Measurements from ENCODE around the gene CLRN3. TPM values are rescaled to one million over a fixed set of nuclear protein-coding genes. Genes with fewer than 3 reads are reported as not detected.

The CLRN3 gene
- total and polyA plus RNA-seq, 4 donors = 0.10 to 0.12 TPM; not detected in 2

GRCh38 chr10:127851661-127852194 is 41.0 kb downstream of the CLRN3 start:
- WGBS, 2 donors = 90 to 94% methylated on average over 14 of the region's 14 CpGs
- Histone ChIP-seq H3K4me1 (ENCODE audit: control insufficient read depth in 5 of 5, insufficient read depth in 5 of 5, low read length in 5 of 5) (no peaks in the 10 kb centered on the region), H3K4me3 (no peak overlapping the region), H3K9me3 (ENCODE audit: control insufficient read depth in 4 of 4, insufficient read depth in 3 of 4, low read length in 3 of 4) (no peaks in the 10 kb centered on the region), H3K9ac (ENCODE audit: insufficient read depth in 1 of 2, low read length in 2 of 2) (no peak overlapping the region), H3K27ac (ENCODE audit: low read depth in 1 of 2, low read length in 1 of 2) (no peak overlapping the region), H3K36me3 (ENCODE audit: control insufficient read depth in 4 of 4, insufficient read depth in 4 of 4, low read length in 4 of 4) (no peaks in the 10 kb centered on the region), H3K27me3 (ENCODE audit: control insufficient read depth in 3 of 3, insufficient read depth in 3 of 3, low read length in 2 of 3) (peaks cover 0 to 3% (median 0%) of the 10 kb centered on the region in 3 donors)
- no peak for DNase-seq
- no peak for ATAC-seq (ENCODE audit: insufficient read depth, low FRiP score)
- no peak for TF ChIP-seq CTCF (IDR thresholded peaks at IDR 0.05; ENCODE audit: control extremely low read depth, extremely low read depth)

GRCh38 chr10:127850944-127851343 is 41.8 kb downstream of the CLRN3 start:
- DNase-seq = no peak
- H3K9ac ChIP-seq (ENCODE audit: insufficient read depth in 1 of 2, low read length in 2 of 2) = no peak overlapping the region
- no peak overlapping the region for H3K4me3 ChIP-seq
- no peaks in the 10 kb centered on the region for H3K36me3 ChIP-seq (ENCODE audit: control insufficient read depth in 4 of 4, insufficient read depth in 4 of 4, low read length in 4 of 4)
- H3K27me3 ChIP-seq (ENCODE audit: control insufficient read depth in 3 of 3, insufficient read depth in 3 of 3, low read length in 2 of 3) = peaks cover 0 to 4% (median 0%) of the 10 kb centered on the region in 3 donors
- no peak for TF ChIP-seq CTCF (IDR thresholded peaks at IDR 0.05; ENCODE audit: control extremely low read depth, extremely low read depth)
- no peak for ATAC-seq (ENCODE audit: insufficient read depth, low FRiP score)
- H3K9me3 ChIP-seq (ENCODE audit: control insufficient read depth in 4 of 4, insufficient read depth in 3 of 4, low read length in 3 of 4) = no peaks in the 10 kb centered on the region
- 79 to 88% methylated on average over 9 to 10 of the region's 10 CpGs for WGBS, 2 donors
- no peak overlapping the region for H3K27ac ChIP-seq (ENCODE audit: low read depth in 1 of 2, low read length in 1 of 2)
- H3K4me1 ChIP-seq (ENCODE audit: control insufficient read depth in 5 of 5, insufficient read depth in 5 of 5, low read length in 5 of 5) = no peaks in the 10 kb centered on the region

- H3K27me3 ChIP-seq (ENCODE audit: control insufficient read depth in 3 of 3, insufficient read depth in 3 of 3, low read length in 2 of 3) = peaks cover 0 to 9% (median 0%) of the 10 kb centered on the region in 3 donors
- no peak for DNase-seq
- no peak overlapping the region for H3K4me3 ChIP-seq
- no peaks in the 10 kb centered on the region for H3K9me3 ChIP-seq (ENCODE audit: control insufficient read depth in 4 of 4, insufficient read depth in 3 of 4, low read length in 3 of 4)
- TF ChIP-seq CTCF (IDR thresholded peaks at IDR 0.05; ENCODE audit: control extremely low read depth, extremely low read depth) = no peak
- 58 to 62% methylated on average over 8 of the region's 8 CpGs for WGBS, 2 donors
- H3K27ac ChIP-seq (ENCODE audit: low read depth in 1 of 2, low read length in 1 of 2) = no peak overlapping the region
- H3K4me1 ChIP-seq (ENCODE audit: control insufficient read depth in 5 of 5, insufficient read depth in 5 of 5, low read length in 5 of 5) = no peaks in the 10 kb centered on the region
- H3K36me3 ChIP-seq (ENCODE audit: control insufficient read depth in 4 of 4, insufficient read depth in 4 of 4, low read length in 4 of 4) = no peaks in the 10 kb centered on the region
- H3K9ac ChIP-seq (ENCODE audit: insufficient read depth in 1 of 2, low read length in 2 of 2) = no peak overlapping the region
- no peak for ATAC-seq (ENCODE audit: insufficient read depth, low FRiP score)
Measured at GRCh38 chr10:127849921-127850320, 42.8 kb downstream of the CLRN3 start.

- 94 to 98% methylated on average over 8 of the region's 8 CpGs for WGBS, 2 donors
- H3K4me1 ChIP-seq (ENCODE audit: control insufficient read depth in 5 of 5, insufficient read depth in 5 of 5, low read length in 5 of 5) = no peaks in the 10 kb centered on the region
- no peak for TF ChIP-seq CTCF (IDR thresholded peaks at IDR 0.05; ENCODE audit: control extremely low read depth, extremely low read depth)
- no peaks in the 10 kb centered on the region for H3K36me3 ChIP-seq (ENCODE audit: control insufficient read depth in 4 of 4, insufficient read depth in 4 of 4, low read length in 4 of 4)
- H3K27ac ChIP-seq (ENCODE audit: low read depth in 1 of 2, low read length in 1 of 2) = no peak overlapping the region
- H3K9me3 ChIP-seq (ENCODE audit: control insufficient read depth in 4 of 4, insufficient read depth in 3 of 4, low read length in 3 of 4) = no peaks in the 10 kb centered on the region
- H3K27me3 ChIP-seq (ENCODE audit: control insufficient read depth in 3 of 3, insufficient read depth in 3 of 3, low read length in 2 of 3) = peaks cover 0 to 9% (median 0%) of the 10 kb centered on the region in 3 donors
- no peak overlapping the region for H3K4me3 ChIP-seq
- no peak overlapping the region for H3K9ac ChIP-seq (ENCODE audit: insufficient read depth in 1 of 2, low read length in 2 of 2)
- no peak for DNase-seq
- no peak for ATAC-seq (ENCODE audit: insufficient read depth, low FRiP score)
Measured at GRCh38 chr10:127849224-127849623, 43.5 kb downstream of the CLRN3 start.

All from lung (tissue), 12 donors.